Activated naive CD4-positive, alpha-beta T cell treated with anti-CD3 and anti-CD28 coated beads for 36 hours (primary cell): Measurements from ENCODE around the gene FLOT1. TPM values are rescaled to one million over a fixed set of nuclear protein-coding genes. Genes with fewer than 3 reads are reported as not detected.

ENCODE experiments used
- CTCF ChIA-PET: fragments of 350-600 bp; sonication (Branson Sonifier 250); formaldehyde crosslinking; loops from one replicate; lab custom pipeline; 2021; ENCODE audit warnings: antibody characterized with exemption; lab: Charles Lee
- DNase-seq: peaks from one replicate; pipeline ENCODE4 v3.0.0-alpha.2; 2020
- H3K27ac Mint-ChIP-seq: one replicate; pipeline ENCODE4 v1.8.0; 2021; ENCODE audit warnings: mild to moderate bottlenecking, mixed read lengths
- H3K27me3 Mint-ChIP-seq: one replicate; pipeline ENCODE4 v1.8.0; 2021; ENCODE audit warnings: low read depth, mixed read lengths
- H3K36me3 Mint-ChIP-seq: one replicate; pipeline ENCODE4 v1.8.0; 2021; ENCODE audit warnings: low read depth, mixed read lengths
- H3K4me1 Mint-ChIP-seq: one replicate; pipeline ENCODE4 v1.8.0; 2021; ENCODE audit warnings: low read depth, mixed read lengths
- H3K4me3 Mint-ChIP-seq: one replicate; pipeline ENCODE4 v1.8.0; 2021; ENCODE audit warnings: mild to moderate bottlenecking, moderate library complexity, mixed read lengths
- H3K9me3 Mint-ChIP-seq: one replicate; pipeline ENCODE4 v1.8.0; 2021; ENCODE audit warnings: mixed read lengths
- intact Hi-C: fragments of 100-400 bp; cut with micrococcal nuclease; formaldehyde crosslinking; loops from one replicate; pipeline ENCODE4 v1.15.1; 2023
- total RNA-seq, 2 experiments: library from RNA; stranded (reverse); gene quantifications; one replicate each; pipeline ENCODE4 v1.2.3, GENCODE V29; 2021

The FLOT1 gene, protein sequence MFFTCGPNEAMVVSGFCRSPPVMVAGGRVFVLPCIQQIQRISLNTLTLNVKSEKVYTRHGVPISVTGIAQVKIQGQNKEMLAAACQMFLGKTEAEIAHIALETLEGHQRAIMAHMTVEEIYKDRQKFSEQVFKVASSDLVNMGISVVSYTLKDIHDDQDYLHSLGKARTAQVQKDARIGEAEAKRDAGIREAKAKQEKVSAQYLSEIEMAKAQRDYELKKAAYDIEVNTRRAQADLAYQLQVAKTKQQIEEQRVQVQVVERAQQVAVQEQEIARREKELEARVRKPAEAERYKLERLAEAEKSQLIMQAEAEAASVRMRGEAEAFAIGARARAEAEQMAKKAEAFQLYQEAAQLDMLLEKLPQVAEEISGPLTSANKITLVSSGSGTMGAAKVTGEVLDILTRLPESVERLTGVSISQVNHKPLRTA
- 100 to 1,000 TPM; 162 to 173 TPM for total RNA-seq

DNA sequence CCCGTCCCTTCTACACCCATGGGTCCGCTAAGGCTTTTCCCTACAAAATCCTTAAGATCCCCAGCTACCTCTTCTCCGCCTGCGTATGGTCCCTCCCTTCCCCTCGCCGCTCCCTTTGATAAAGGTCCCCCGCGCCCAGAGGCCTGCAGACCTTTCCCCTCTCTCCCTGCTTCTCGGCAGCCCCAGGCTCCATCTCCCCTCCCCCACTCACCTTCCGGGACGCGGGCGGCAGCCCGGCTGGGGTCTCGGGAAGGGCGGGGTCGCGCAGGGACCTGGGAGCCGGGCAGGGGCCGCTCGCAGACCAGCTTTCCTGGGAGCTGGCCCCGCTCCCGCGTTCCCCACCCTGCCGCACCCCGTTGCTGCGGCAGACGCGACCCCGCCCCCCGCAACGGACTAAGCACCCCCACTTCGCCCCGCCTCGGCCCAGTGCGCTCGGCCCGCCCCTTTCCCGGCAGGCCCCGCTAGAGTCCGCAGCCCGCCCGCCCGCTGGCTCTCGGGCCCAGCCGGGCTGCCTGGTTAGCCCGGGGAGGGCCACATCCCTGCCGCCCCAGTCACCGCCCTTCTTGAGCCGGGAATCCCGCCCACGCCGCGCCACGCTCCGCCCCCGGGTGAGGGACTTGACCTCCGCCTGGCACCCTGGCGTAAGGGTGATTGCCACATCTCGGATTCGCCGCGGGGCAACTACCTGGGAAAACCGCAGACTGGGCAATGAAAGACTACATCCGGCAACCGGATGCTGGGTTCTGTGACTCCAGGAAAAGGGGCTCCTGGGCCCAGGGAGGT is at the start of gene FLOT1:
Gene FLOT1 (minus strand): TSS at position 372 of the 783 bp plus-strand sequence. CDS start 498 bp downstream, outside the sequence.
- no peaks in the 10 kb centered on the region for H3K9me3 Mint-ChIP-seq
- H3K4me1 Mint-ChIP-seq = peaks cover 61% of the 10 kb centered on the region
- peak; percentile 96 for DNase-seq
- H3K36me3 Mint-ChIP-seq = peaks cover 57% of the 10 kb centered on the region
- intact Hi-C loops = loop anchor here (1.0 to 5.0 kb wide), 5 partner anchors 21 to 345 kb away; partner anchors contain the start of genes MRPS18B and PPP1R10
- CTCF ChIA-PET = interaction anchor here (0.8 to 4.0 kb wide), 8 partner anchors 12 to 136 kb away, joined by 3 to 23 read pairs (median 5); partner anchors contain the start of gene TUBB
- H3K4me3 Mint-ChIP-seq = peak within 1 kb of the TSS; percentile 94
- H3K27ac Mint-ChIP-seq = peak within 1 kb of the TSS; percentile 96
- no peaks in the 10 kb centered on the region for H3K27me3 Mint-ChIP-seq

DNA sequence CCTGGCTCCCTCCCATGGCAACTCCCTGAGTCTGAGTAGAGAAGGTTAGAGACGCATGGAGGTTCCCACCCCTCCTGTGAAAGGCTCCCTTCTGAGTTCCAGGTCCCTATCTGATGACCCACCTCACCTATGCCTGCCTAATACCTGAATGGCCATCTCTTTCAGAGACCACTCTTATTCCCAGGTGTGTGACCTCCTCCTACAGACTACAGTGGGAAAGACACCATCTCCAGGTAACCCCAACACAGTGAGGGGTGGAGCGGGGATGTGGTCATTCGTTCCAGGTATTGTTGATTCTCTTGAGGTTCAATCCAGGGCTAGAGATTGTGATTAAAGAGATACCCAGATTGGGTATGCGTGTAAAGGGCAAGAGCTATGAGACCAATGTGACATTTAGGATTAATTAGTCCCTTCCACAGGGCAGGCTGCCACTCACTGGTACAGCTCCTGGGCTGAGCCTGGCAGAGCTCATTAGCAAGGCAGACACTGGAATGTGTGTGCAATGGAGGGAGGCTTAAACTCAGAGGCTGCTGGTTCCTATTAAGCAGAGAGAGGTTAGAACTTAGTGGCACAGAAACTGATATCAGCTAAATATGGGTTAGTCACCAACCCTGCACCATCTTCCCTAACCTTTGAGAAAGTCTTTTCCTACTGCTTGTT is 48.4 kb upstream of the FLOT1 start:
- Mint-ChIP-seq H3K27ac (no peak overlapping the region), H3K4me1 (peaks cover 72% of the 10 kb centered on the region), H3K27me3 (no peaks in the 10 kb centered on the region), H3K36me3 (peaks cover 2% of the 10 kb centered on the region), H3K9me3 (no peaks in the 10 kb centered on the region), H3K4me3 (no peak overlapping the region)
- intact Hi-C loops = no loop called here
- CTCF ChIA-PET = interaction anchor here (1.4 to 2.0 kb wide), 4 partner anchors 10 to 36 kb away, joined by 3 to 7 read pairs (median 5); no protein-coding TSS in a partner anchor
- DNase-seq = no peak

DNA sequence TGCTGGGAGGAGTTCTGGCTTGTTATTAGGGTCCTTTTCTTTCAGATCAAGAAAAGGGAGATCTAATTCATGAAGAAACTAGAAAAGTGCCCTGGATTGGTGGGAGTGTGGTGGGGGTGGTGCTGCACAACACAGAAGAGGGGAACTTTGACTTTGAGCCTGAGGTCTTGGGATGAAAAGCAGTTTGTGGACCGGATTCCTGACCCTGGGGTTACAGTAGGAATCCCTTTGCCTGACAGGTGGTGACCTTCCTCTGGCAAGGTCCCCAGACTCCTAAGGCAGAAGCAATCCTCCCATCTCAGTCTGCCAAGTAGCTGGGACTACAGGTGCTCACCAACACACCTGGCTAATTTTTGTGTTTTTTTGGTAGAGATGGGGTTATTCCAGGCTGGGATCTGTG is 47.1 kb upstream of the FLOT1 start:
- H3K4me1 Mint-ChIP-seq = peaks cover 71% of the 10 kb centered on the region
- CTCF ChIA-PET = interaction anchor here (1.0 kb wide), 1 partner anchor 30 kb away, joined by 3 read pairs; no protein-coding TSS in a partner anchor
- no peaks in the 10 kb centered on the region for H3K36me3 Mint-ChIP-seq
- H3K27me3 Mint-ChIP-seq = no peaks in the 10 kb centered on the region
- no peak overlapping the region for H3K4me3 Mint-ChIP-seq
- intact Hi-C loops = no loop called here
- no peak overlapping the region for H3K27ac Mint-ChIP-seq
- no peak for DNase-seq
- no peaks in the 10 kb centered on the region for H3K9me3 Mint-ChIP-seq

DNA sequence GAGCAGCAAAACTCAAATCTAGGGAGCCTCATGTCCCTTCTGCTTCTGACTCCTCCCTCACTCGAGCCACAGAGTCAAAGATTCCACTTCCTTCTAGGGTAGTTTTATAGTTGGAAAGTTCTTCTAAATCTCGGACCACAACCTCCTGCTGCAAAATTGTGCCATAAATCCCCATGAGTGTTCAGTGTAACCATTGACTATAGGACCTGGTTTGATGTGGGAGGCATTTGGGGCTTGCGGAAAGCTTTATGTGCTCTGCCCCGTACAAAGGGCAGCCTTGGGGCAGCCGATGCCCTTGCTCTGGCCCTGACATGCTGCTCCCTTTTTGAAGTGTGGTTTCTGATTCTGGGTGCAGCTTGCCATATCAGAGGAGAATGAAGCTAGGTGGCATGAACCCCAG is 45.5 kb upstream of the FLOT1 start:
- DNase-seq = peak; percentile 57
- H3K27me3 Mint-ChIP-seq = no peaks in the 10 kb centered on the region
- intact Hi-C loops = no loop called here
- CTCF ChIA-PET = interaction anchor here (1.0 to 1.4 kb wide), 4 partner anchors 23 to 89 kb away, joined by 3 to 4 read pairs (median 3); no protein-coding TSS in a partner anchor
- peaks cover 60% of the 10 kb centered on the region for H3K4me1 Mint-ChIP-seq
- H3K36me3 Mint-ChIP-seq = no peaks in the 10 kb centered on the region
- peak overlapping the region; percentile 73 for H3K27ac Mint-ChIP-seq
- H3K4me3 Mint-ChIP-seq = peak overlapping the region; percentile 20
- H3K9me3 Mint-ChIP-seq = no peaks in the 10 kb centered on the region

DNA sequence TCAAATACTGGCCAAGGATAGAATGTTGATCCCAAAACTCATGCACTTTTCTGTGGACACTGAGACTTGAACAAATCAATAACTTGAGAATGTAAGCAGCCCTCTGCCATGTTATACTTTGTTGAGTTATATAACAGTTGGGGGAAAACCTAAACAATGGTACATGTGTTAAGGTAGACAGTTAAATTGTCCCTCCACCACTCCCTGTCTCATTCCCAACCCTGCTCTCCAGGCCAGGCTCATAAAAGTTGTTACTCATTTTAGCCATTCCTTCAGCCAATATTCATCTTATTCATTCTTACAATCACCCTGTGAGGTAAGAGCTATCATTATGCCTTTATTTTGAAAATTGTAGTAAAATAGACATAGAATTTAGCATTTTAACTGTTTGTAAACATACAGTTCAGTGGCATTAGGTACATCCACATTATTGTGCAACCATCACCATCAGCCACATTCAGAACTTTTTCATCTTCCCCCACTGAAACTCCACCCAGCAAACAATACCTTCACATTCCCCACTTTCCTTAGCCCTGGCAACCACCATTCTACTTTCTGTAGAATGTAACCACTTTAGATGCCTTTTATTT is 40.0 kb upstream of the FLOT1 start:
- no peaks in the 10 kb centered on the region for H3K36me3 Mint-ChIP-seq
- H3K4me3 Mint-ChIP-seq = peak overlapping the region; percentile 56
- H3K27ac Mint-ChIP-seq = peak overlapping the region; percentile 76
- H3K27me3 Mint-ChIP-seq = no peaks in the 10 kb centered on the region
- intact Hi-C loops = loop anchor here (5.0 kb wide), 1 partner anchor 40 kb away; the partner anchor contains the start of genes FLOT1 and IER3
- no peaks in the 10 kb centered on the region for H3K9me3 Mint-ChIP-seq
- peaks cover 59% of the 10 kb centered on the region for H3K4me1 Mint-ChIP-seq
- no peak for DNase-seq
- CTCF ChIA-PET = interaction anchor here (0.9 to 1.3 kb wide), 4 partner anchors 9 to 38 kb away, joined by 3 to 4 read pairs (median 3); partner anchors contain the start of gene IER3

DNA sequence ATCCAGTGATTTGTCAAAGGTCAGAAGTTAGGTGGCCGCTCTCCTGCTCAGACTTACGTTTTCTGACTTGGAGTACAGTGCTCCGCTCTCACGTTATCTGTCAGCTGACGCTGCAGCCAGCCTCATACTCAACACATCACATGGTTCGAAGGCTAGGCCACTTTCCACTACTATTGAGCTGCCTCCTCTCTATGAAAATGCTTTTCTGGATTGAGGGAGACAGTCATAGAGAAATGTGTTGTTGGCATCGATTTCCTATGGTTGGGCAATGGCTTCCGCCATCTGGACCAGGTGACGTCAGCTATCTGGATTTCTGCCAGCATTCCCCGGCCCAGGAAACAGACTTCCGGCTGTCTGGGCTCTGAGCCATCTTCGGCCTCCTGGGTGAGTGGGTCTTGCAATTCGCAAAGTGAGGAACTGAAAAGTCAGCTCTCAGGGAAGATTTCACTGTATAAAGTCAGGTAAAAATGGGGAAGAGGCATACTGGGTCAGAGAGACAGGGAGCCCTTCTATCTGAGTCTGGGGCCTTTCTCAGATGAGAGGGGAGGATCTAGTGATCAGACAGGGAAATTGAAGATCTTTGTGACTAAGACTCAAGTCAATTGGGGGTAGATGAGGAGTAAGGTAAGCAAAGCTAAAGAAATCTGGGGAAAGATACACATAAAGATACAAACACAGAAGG is 39.4 kb upstream of the FLOT1 start:
- Mint-ChIP-seq H3K36me3 (no peaks in the 10 kb centered on the region), H3K9me3 (no peaks in the 10 kb centered on the region), H3K27ac (peak overlapping the region; percentile 76), H3K4me3 (peak overlapping the region; percentile 56), H3K4me1 (peaks cover 63% of the 10 kb centered on the region), H3K27me3 (no peaks in the 10 kb centered on the region)
- intact Hi-C loops = loop anchor here (5.0 kb wide), 1 partner anchor 40 kb away; the partner anchor contains the start of genes FLOT1 and IER3
- CTCF ChIA-PET = interaction anchor here (0.9 to 1.5 kb wide), 4 partner anchors 9 to 15 kb away, joined by 3 to 4 read pairs (median 4); no protein-coding TSS in a partner anchor
- DNase-seq = peak; percentile 56

DNA sequence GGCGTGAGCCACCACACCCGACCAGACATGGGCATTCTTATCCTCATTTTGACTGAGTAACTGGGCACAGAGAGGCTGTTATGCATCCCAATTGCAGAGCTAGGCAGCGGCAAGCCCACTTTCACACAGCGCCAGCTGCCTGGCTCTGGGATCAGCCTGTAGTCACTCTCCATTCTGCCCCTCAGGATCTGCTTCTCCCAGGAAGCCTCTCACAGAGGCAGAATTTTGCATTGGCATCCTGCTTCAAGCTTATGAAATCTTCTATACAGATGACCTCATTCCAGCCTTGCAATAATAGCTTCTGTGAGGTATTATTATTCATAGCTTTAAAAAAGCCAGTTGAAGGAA is 38.9 kb upstream of the FLOT1 start:
- H3K36me3 Mint-ChIP-seq = no peaks in the 10 kb centered on the region
- no peak overlapping the region for H3K4me3 Mint-ChIP-seq
- DNase-seq = no peak
- H3K4me1 Mint-ChIP-seq = peaks cover 58% of the 10 kb centered on the region
- H3K9me3 Mint-ChIP-seq = no peaks in the 10 kb centered on the region
- CTCF ChIA-PET = interaction anchor here (1.2 to 1.5 kb wide), 3 partner anchors 8 to 15 kb away, joined by 3 to 4 read pairs (median 4); no protein-coding TSS in a partner anchor
- intact Hi-C loops = loop anchor here (5.0 kb wide), 1 partner anchor 39 kb away; the partner anchor contains the start of genes FLOT1 and IER3
- H3K27me3 Mint-ChIP-seq = no peaks in the 10 kb centered on the region
- H3K27ac Mint-ChIP-seq = peak overlapping the region; percentile 76

DNA sequence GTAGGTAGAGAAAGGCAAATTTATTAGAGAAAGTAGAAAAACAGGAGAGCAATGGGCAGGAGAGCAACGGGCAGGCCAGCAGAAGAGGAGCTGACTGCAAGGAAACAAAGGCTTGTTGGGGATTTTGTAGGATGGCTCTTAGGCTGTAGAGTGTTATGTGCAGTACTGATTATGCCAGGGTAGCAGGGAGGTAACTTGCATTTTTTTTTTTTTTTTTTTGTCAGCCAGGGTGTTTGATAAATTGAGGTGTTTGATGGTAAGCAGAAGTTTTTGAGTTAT is 38.1 kb upstream of the FLOT1 start:
- Mint-ChIP-seq H3K36me3 (no peaks in the 10 kb centered on the region), H3K9me3 (no peaks in the 10 kb centered on the region), H3K27me3 (no peaks in the 10 kb centered on the region), H3K27ac (peak overlapping the region; percentile 17), H3K4me1 (peaks cover 52% of the 10 kb centered on the region), H3K4me3 (no peak overlapping the region)
- CTCF ChIA-PET = interaction anchor here (1.5 kb wide), 1 partner anchor 11 kb away, joined by 4 read pairs; no protein-coding TSS in a partner anchor
- no peak for DNase-seq
- intact Hi-C loops = loop anchor here (5.0 kb wide), 1 partner anchor 38 kb away; the partner anchor contains the start of genes FLOT1 and IER3

DNA sequence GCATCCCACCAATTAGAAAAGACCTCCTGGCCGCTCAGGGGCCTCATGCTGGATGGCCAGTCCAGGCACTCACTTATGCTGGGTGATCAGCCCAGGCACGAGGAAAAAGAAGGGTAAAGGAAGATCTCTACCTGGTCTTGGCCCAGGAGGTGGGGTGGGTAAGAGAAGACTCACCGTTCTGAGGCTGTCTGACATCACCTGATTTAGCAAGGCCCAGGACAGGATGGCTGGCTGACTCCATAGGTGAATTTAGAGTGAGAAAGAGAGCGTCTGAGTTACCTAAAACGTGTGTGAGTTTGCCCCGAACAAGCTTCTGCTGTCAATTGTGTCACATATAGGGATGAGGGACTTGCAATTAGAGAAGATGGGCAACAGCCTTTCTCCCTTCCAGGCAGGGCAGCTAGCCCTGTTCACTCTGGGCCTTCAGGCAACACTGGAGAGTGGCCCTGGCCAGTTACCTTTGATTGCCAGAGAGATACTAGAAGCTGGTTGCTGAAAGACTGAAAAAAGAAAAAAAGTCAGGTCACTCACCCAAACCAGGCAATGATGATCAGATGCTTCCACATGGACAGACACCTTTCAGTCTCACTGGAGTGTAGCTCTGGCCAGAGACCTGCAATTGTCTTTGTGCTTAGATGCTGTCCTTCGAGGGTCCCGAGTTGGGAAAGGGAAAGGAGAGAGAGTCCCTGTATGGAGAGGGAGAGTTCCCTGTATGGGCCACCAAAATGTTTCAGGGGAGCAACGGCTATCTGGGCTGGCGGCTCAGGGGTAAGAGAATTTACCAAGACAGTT is 37.6 kb upstream of the FLOT1 start:
- Mint-ChIP-seq H3K27me3 (no peaks in the 10 kb centered on the region), H3K4me3 (no peak overlapping the region), H3K36me3 (no peaks in the 10 kb centered on the region), H3K4me1 (peaks cover 46% of the 10 kb centered on the region), H3K27ac (peak overlapping the region; percentile 17), H3K9me3 (no peaks in the 10 kb centered on the region)
- no peak for DNase-seq
- intact Hi-C loops = loop anchor here (5.0 kb wide), 1 partner anchor 38 kb away; the partner anchor contains the start of genes FLOT1 and IER3
- CTCF ChIA-PET = interaction anchor here (1.5 kb wide), 1 partner anchor 11 kb away, joined by 4 read pairs; no protein-coding TSS in a partner anchor

DNA sequence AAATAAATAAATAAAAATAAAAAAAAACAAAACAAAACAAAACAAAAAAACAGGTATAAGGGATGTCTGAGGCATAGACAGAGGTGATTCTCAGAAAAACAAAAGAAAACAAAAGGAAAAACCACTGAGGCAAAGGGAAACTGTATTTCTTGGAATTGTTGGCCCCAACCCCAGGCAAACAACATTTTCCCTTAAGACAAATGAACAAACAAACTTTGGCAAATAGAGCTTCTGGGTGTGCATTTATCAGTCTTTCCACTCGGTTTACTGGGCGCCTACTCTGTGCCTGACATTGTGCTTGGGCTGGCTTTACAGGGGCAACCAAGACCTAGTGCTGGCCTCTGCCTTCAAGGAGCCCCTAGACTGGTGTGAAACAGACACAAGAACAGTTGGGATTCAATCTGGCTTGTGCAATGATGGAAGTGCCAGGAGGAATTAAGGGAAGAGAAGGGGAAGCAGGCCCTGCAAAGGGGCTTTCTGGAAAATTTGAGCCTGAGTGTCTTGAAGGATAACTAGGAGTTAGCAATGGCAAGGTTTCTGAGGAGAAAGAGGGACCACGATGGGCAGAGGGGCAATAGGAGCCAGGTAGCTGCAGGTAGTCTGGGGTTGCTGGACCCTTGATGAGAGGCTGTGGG is 35.6 kb upstream of the FLOT1 start:
- CTCF ChIA-PET = no interaction called here
- H3K27me3 Mint-ChIP-seq = no peaks in the 10 kb centered on the region
- no peak overlapping the region for H3K4me3 Mint-ChIP-seq
- no peaks in the 10 kb centered on the region for H3K9me3 Mint-ChIP-seq
- H3K27ac Mint-ChIP-seq = peak overlapping the region; percentile 30
- no peak for DNase-seq
- peaks cover 55% of the 10 kb centered on the region for H3K4me1 Mint-ChIP-seq
- intact Hi-C loops = no loop called here
- no peaks in the 10 kb centered on the region for H3K36me3 Mint-ChIP-seq
